ENCODE results near the gene DPP6.

The DPP6 gene

GRCh38 chr7:154753226-154753625 lies 701.0 kb downstream of the DPP6 start:
- Histone ChIP-seq H3K56ac (ENCODE audit: low read length) (no peak overlapping the region), H2BK15ac (replicated peaks; ENCODE audit: low read depth) (no peak overlapping the region), H3K23ac (ENCODE audit: low read length) (no peak overlapping the region), H3K27ac (ENCODE audit: low read depth, low read length) (no peak overlapping the region), H3K27me3 (ENCODE audit: insufficient read depth, low read length, poor library complexity) (no peaks in the 10 kb centered on the region), H3K79me1 (ENCODE audit: low read length) (no peaks in the 10 kb centered on the region), H2BK120ac (ENCODE audit: low read depth, low read length) (no peak overlapping the region), H2BK5ac (ENCODE audit: low read length) (no peak overlapping the region), H2AK5ac (ENCODE audit: low read length) (no peak overlapping the region), H3K18ac (ENCODE audit: low read length) (no peak overlapping the region), H3K4ac (ENCODE audit: low read depth, low read length) (no peak overlapping the region), H3K4me1 (ENCODE audit: control insufficient read depth, low read depth, low read length) (no peaks in the 10 kb centered on the region), H3K36me3 (ENCODE audit: control insufficient read depth, insufficient read depth, low read length) (no peaks in the 10 kb centered on the region), H3K4me3 (ENCODE audit: low read length) (no peak overlapping the region), H3K79me2 (ENCODE audit: control insufficient read depth, insufficient read depth, low read length) (no peaks in the 10 kb centered on the region), H3K4me2 (ENCODE audit: low read length) (no peak overlapping the region), H4K8ac (ENCODE audit: low read depth, low read length) (no peak overlapping the region), H3K9ac (ENCODE audit: low read length) (no peak overlapping the region), H4K5ac (ENCODE audit: low read length) (no peak overlapping the region)
- DNase-seq = no peak
- no CpG with 5 or more reads among the region's 12 CpGs for WGBS (ENCODE audit: extremely low coverage, insufficient coverage, low lambda C conversion rate)

GRCh38 chr7:154757756-154758155 lies 705.6 kb downstream of the DPP6 start:
- H2BK15ac ChIP-seq (replicated peaks; ENCODE audit: low read depth) = no peak overlapping the region
- no CpG with 5 or more reads among the region's 13 CpGs for WGBS (ENCODE audit: extremely low coverage, insufficient coverage, low lambda C conversion rate)
- no peak overlapping the region for H4K8ac ChIP-seq (ENCODE audit: low read depth, low read length)
- no peak overlapping the region for H2BK5ac ChIP-seq (ENCODE audit: low read length)
- no peak overlapping the region for H2AK5ac ChIP-seq (ENCODE audit: low read length)
- no peak overlapping the region for H3K4me3 ChIP-seq (ENCODE audit: low read length)
- no peaks in the 10 kb centered on the region for H3K27me3 ChIP-seq (ENCODE audit: insufficient read depth, low read length, poor library complexity)
- no peak overlapping the region for H3K27ac ChIP-seq (ENCODE audit: low read depth, low read length)
- H3K4me1 ChIP-seq (ENCODE audit: control insufficient read depth, low read depth, low read length) = no peaks in the 10 kb centered on the region
- H3K9ac ChIP-seq (ENCODE audit: low read length) = no peak overlapping the region
- no peak overlapping the region for H2BK120ac ChIP-seq (ENCODE audit: low read depth, low read length)
- no peak overlapping the region for H3K4me2 ChIP-seq (ENCODE audit: low read length)
- no peaks in the 10 kb centered on the region for H3K79me2 ChIP-seq (ENCODE audit: control insufficient read depth, insufficient read depth, low read length)
- no peak overlapping the region for H3K56ac ChIP-seq (ENCODE audit: low read length)
- no peak for DNase-seq
- H3K36me3 ChIP-seq (ENCODE audit: control insufficient read depth, insufficient read depth, low read length) = no peaks in the 10 kb centered on the region
- no peak overlapping the region for H3K18ac ChIP-seq (ENCODE audit: low read length)
- no peak overlapping the region for H4K5ac ChIP-seq (ENCODE audit: low read length)
- H3K4ac ChIP-seq (ENCODE audit: low read depth, low read length) = no peak overlapping the region
- no peaks in the 10 kb centered on the region for H3K79me1 ChIP-seq (ENCODE audit: low read length)
- H3K23ac ChIP-seq (ENCODE audit: low read length) = no peak overlapping the region

- Histone ChIP-seq H3K36me3 (ENCODE audit: control insufficient read depth, insufficient read depth, low read length) (no peaks in the 10 kb centered on the region), H2BK120ac (ENCODE audit: low read depth, low read length) (no peak overlapping the region), H3K4me2 (ENCODE audit: low read length) (no peak overlapping the region), H3K4me3 (ENCODE audit: low read length) (no peak overlapping the region), H3K23ac (ENCODE audit: low read length) (no peak overlapping the region), H2AK5ac (ENCODE audit: low read length) (no peak overlapping the region), H3K27ac (ENCODE audit: low read depth, low read length) (no peak overlapping the region), H4K8ac (ENCODE audit: low read depth, low read length) (no peak overlapping the region), H2BK5ac (ENCODE audit: low read length) (no peak overlapping the region), H3K4me1 (ENCODE audit: control insufficient read depth, low read depth, low read length) (no peaks in the 10 kb centered on the region), H3K4ac (ENCODE audit: low read depth, low read length) (no peak overlapping the region), H3K56ac (ENCODE audit: low read length) (no peak overlapping the region), H2BK15ac (replicated peaks; ENCODE audit: low read depth) (no peak overlapping the region), H3K79me1 (ENCODE audit: low read length) (no peaks in the 10 kb centered on the region), H3K9ac (ENCODE audit: low read length) (no peak overlapping the region), H4K5ac (ENCODE audit: low read length) (no peak overlapping the region), H3K79me2 (ENCODE audit: control insufficient read depth, insufficient read depth, low read length) (no peaks in the 10 kb centered on the region), H3K18ac (ENCODE audit: low read length) (no peak overlapping the region), H3K27me3 (ENCODE audit: insufficient read depth, low read length, poor library complexity) (no peaks in the 10 kb centered on the region)
- no peak for DNase-seq
- no CpG with 5 or more reads among the region's 6 CpGs for WGBS (ENCODE audit: extremely low coverage, insufficient coverage, low lambda C conversion rate)
Observed at GRCh38 chr7:154759989-154760388, 707.8 kb downstream of the DPP6 start.

GRCh38 chr7:154765118-154765517 lies 712.9 kb downstream of the DPP6 start:
- Histone ChIP-seq H3K4ac (ENCODE audit: low read depth, low read length) (no peak overlapping the region), H2BK120ac (ENCODE audit: low read depth, low read length) (no peak overlapping the region), H3K23ac (ENCODE audit: low read length) (no peak overlapping the region), H2AK5ac (ENCODE audit: low read length) (no peak overlapping the region), H2BK15ac (replicated peaks; ENCODE audit: low read depth) (no peak overlapping the region), H3K4me1 (ENCODE audit: control insufficient read depth, low read depth, low read length) (no peaks in the 10 kb centered on the region), H3K79me1 (ENCODE audit: low read length) (no peaks in the 10 kb centered on the region), H3K36me3 (ENCODE audit: control insufficient read depth, insufficient read depth, low read length) (no peaks in the 10 kb centered on the region), H3K4me3 (ENCODE audit: low read length) (no peak overlapping the region), H3K27me3 (ENCODE audit: insufficient read depth, low read length, poor library complexity) (no peaks in the 10 kb centered on the region), H3K79me2 (ENCODE audit: control insufficient read depth, insufficient read depth, low read length) (no peaks in the 10 kb centered on the region), H4K8ac (ENCODE audit: low read depth, low read length) (no peak overlapping the region), H2BK5ac (ENCODE audit: low read length) (no peak overlapping the region), H4K5ac (ENCODE audit: low read length) (no peak overlapping the region), H3K18ac (ENCODE audit: low read length) (no peak overlapping the region), H3K4me2 (ENCODE audit: low read length) (no peak overlapping the region), H3K56ac (ENCODE audit: low read length) (no peak overlapping the region), H3K9ac (ENCODE audit: low read length) (no peak overlapping the region), H3K27ac (ENCODE audit: low read depth, low read length) (no peak overlapping the region)
- no CpG with 5 or more reads among the region's 1 CpG for WGBS (ENCODE audit: extremely low coverage, insufficient coverage, low lambda C conversion rate)
- DNase-seq = no peak

- WGBS (ENCODE audit: extremely low coverage, insufficient coverage, low lambda C conversion rate) = no CpG with 5 or more reads among the region's 10 CpGs
- H3K79me1 ChIP-seq (ENCODE audit: low read length) = no peaks in the 10 kb centered on the region
- no peak overlapping the region for H2BK120ac ChIP-seq (ENCODE audit: low read depth, low read length)
- no peak overlapping the region for H4K8ac ChIP-seq (ENCODE audit: low read depth, low read length)
- H2BK5ac ChIP-seq (ENCODE audit: low read length) = no peak overlapping the region
- no peak overlapping the region for H3K27ac ChIP-seq (ENCODE audit: low read depth, low read length)
- no peaks in the 10 kb centered on the region for H3K27me3 ChIP-seq (ENCODE audit: insufficient read depth, low read length, poor library complexity)
- H3K79me2 ChIP-seq (ENCODE audit: control insufficient read depth, insufficient read depth, low read length) = no peaks in the 10 kb centered on the region
- no peak overlapping the region for H3K56ac ChIP-seq (ENCODE audit: low read length)
- no peak overlapping the region for H4K5ac ChIP-seq (ENCODE audit: low read length)
- no peak overlapping the region for H2AK5ac ChIP-seq (ENCODE audit: low read length)
- H3K36me3 ChIP-seq (ENCODE audit: control insufficient read depth, insufficient read depth, low read length) = no peaks in the 10 kb centered on the region
- no peak overlapping the region for H3K23ac ChIP-seq (ENCODE audit: low read length)
- no peak overlapping the region for H3K4me3 ChIP-seq (ENCODE audit: low read length)
- no peak overlapping the region for H3K4ac ChIP-seq (ENCODE audit: low read depth, low read length)
- H3K9ac ChIP-seq (ENCODE audit: low read length) = no peak overlapping the region
- no peak overlapping the region for H3K18ac ChIP-seq (ENCODE audit: low read length)
- no peak overlapping the region for H2BK15ac ChIP-seq (replicated peaks; ENCODE audit: low read depth)
- no peak overlapping the region for H3K4me2 ChIP-seq (ENCODE audit: low read length)
- H3K4me1 ChIP-seq (ENCODE audit: control insufficient read depth, low read depth, low read length) = no peaks in the 10 kb centered on the region
- DNase-seq = peak; percentile 33
Observed at GRCh38 chr7:154767142-154767541, 714.9 kb downstream of the DPP6 start.

GRCh38 chr7:154767821-154768415 lies 715.7 kb downstream of the DPP6 start:
- Histone ChIP-seq H2BK120ac (ENCODE audit: low read depth, low read length) (no peak overlapping the region), H3K27me3 (ENCODE audit: insufficient read depth, low read length, poor library complexity) (no peaks in the 10 kb centered on the region), H3K4me3 (ENCODE audit: low read length) (no peak overlapping the region), H3K79me1 (ENCODE audit: low read length) (no peaks in the 10 kb centered on the region), H3K4me1 (ENCODE audit: control insufficient read depth, low read depth, low read length) (no peaks in the 10 kb centered on the region), H3K23ac (ENCODE audit: low read length) (no peak overlapping the region), H3K4ac (ENCODE audit: low read depth, low read length) (no peak overlapping the region), H3K56ac (ENCODE audit: low read length) (no peak overlapping the region), H2BK5ac (ENCODE audit: low read length) (no peak overlapping the region), H4K5ac (ENCODE audit: low read length) (no peak overlapping the region), H3K36me3 (ENCODE audit: control insufficient read depth, insufficient read depth, low read length) (no peaks in the 10 kb centered on the region), H3K79me2 (ENCODE audit: control insufficient read depth, insufficient read depth, low read length) (no peaks in the 10 kb centered on the region), H3K27ac (ENCODE audit: low read depth, low read length) (no peak overlapping the region), H2BK15ac (replicated peaks; ENCODE audit: low read depth) (no peak overlapping the region), H3K4me2 (ENCODE audit: low read length) (no peak overlapping the region), H2AK5ac (ENCODE audit: low read length) (no peak overlapping the region), H3K9ac (ENCODE audit: low read length) (no peak overlapping the region), H4K8ac (ENCODE audit: low read depth, low read length) (no peak overlapping the region), H3K18ac (ENCODE audit: low read length) (no peak overlapping the region)
- DNase-seq = no peak
- WGBS (ENCODE audit: extremely low coverage, insufficient coverage, low lambda C conversion rate) = no CpG with 5 or more reads among the region's 9 CpGs
